Nephron progenitor cell (in vitro differentiated cells): Measurements from ENCODE around the gene SCN3A.

ENCODE experiments used
- DNase-seq: peaks from one replicate; pipeline ENCODE4 v3.0.0; 2021
- H3K27ac Mint-ChIP-seq: 2 replicates; pipeline ENCODE4 v1.8.0; 2021; ENCODE audit warnings: mild to moderate bottlenecking, moderate library complexity, mixed read lengths
- H3K27me3 Mint-ChIP-seq: 2 replicates; pipeline ENCODE4 v1.8.0; 2021; ENCODE audit warnings: mild to moderate bottlenecking, low read depth, mixed read lengths; ENCODE audit not compliant: poor library complexity
- H3K36me3 Mint-ChIP-seq: 2 replicates; pipeline ENCODE4 v1.8.0; 2021; ENCODE audit warnings: low read depth, mixed read lengths
- H3K4me1 Mint-ChIP-seq: 2 replicates; pipeline ENCODE4 v1.8.0; 2021; ENCODE audit warnings: mixed read lengths
- H3K4me3 Mint-ChIP-seq: 2 replicates; pipeline ENCODE4 v1.8.0; 2021; ENCODE audit warnings: mild to moderate bottlenecking, moderate library complexity, mixed read lengths
- H3K9me3 Mint-ChIP-seq: 2 replicates; pipeline ENCODE4 v1.8.0; 2021; ENCODE audit warnings: mild to moderate bottlenecking, moderate library complexity, mixed read lengths
- CTCF ChIP-seq: fragments of 200-600 bp; sonication (generic); IDR thresholded peaks from 2 replicates; pipeline ENCODE4 v1.5.0; 2021; ENCODE audit warnings: antibody characterized with exemption

The SCN3A gene

DNA sequence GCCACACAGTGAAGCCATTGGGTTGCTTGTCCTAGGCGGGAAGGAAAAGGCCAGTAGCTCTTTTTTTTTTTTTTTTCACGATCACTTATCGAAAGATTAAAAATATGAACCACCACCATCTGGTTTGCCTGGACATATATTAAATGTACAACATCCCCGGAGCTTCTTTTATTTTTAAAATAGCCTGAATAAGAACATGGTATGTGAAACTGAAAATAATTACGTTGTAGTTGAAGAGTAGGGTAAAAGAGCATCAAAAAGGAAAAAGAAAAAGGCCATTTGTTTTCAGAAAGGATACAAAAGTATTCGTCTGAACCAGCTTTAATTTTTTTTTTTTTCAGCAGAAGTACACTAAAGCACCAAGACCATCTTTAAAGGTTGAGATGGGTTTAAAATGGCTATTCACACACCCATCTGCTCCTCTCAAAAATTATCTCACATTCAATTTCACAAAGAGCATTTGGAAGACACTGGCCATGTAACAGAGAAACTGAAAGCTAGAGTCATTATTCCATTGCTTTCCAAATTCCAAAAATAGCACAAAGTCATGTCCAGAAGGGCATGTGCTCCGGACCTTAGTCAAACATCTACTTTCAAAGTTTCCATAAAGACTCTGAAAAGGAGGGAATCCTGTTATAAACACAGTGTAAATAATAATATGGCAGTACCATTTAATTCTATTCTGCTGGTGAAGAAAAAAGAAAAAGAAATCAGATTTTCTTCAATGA, 82.9 kb downstream of the SCN3A start:
- H3K4me3 Mint-ChIP-seq: no peak overlapping the region
- no peak for DNase-seq
- no peaks in the 10 kb centered on the region for H3K4me1 Mint-ChIP-seq
- H3K27ac Mint-ChIP-seq: no peak overlapping the region
- H3K36me3 Mint-ChIP-seq: no peaks in the 10 kb centered on the region
- H3K27me3 Mint-ChIP-seq: peaks cover 12% of the 10 kb centered on the region
- TF ChIP-seq CTCF: no peak
- H3K9me3 Mint-ChIP-seq: no peaks in the 10 kb centered on the region

- no peak for DNase-seq
- Mint-ChIP-seq H3K4me1 (peaks cover 15% of the 10 kb centered on the region), H3K27ac (no peak overlapping the region), H3K9me3 (no peaks in the 10 kb centered on the region), H3K27me3 (no peaks in the 10 kb centered on the region), H3K4me3 (no peak overlapping the region), H3K36me3 (no peaks in the 10 kb centered on the region)
- no peak for TF ChIP-seq CTCF
Observed at GRCh38 chr2:165115258-165115657, 88.6 kb downstream of the SCN3A start.

DNA sequence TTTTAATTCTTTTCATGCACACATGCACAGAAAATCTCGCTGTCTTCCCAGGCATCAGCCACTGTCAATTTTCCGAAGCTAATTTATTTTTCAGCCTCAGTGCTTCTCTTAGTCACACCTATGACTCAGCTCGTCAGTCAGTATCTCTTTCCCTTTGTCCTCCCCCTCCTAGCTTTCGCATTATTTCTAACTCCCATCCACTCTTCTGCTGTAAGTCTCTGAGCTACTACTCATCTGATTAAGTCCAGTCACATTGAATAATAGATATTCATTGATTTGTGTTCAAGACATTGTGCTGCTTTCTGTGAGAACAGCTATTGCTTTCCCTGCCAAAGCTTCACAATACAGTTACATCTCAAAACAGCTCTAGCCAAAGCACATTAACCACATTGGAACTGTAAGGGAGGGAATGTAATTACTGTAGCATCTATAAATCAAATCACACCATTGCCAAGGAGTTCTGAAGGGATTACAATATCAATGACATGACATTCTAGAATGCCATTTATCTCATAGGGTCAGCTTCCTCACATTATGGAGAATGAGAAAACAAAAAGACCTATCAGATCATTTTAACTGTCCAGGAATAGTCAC, 89.4 kb downstream of the SCN3A start:
- Mint-ChIP-seq H3K27me3 (no peaks in the 10 kb centered on the region), H3K27ac (peak overlapping the region; percentile 55), H3K36me3 (no peaks in the 10 kb centered on the region), H3K4me3 (no peak overlapping the region), H3K9me3 (no peaks in the 10 kb centered on the region), H3K4me1 (peaks cover 15% of the 10 kb centered on the region)
- TF ChIP-seq CTCF: no peak
- DNase-seq: no peak

DNA sequence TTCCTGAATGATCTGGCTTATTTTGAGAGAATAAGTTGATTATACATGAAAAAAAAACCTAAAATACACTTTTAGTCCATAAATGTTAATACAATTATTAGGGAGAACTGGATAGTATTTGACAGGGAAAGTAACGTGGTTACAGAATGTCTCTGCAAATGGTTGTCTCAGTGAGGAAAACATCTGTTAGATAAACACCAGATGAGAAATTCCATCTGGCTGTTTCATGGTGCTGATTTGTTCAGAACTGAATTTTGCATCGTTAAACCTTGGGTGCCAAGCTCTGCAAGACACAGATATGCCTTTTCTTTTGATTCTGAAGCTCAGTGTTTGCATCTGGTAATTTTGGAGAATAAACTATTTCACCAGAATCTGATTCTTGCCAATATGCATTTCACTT, 90.4 kb downstream of the SCN3A start:
- Mint-ChIP-seq H3K27ac (no peak overlapping the region), H3K9me3 (no peaks in the 10 kb centered on the region), H3K4me3 (no peak overlapping the region), H3K27me3 (peaks cover 3% of the 10 kb centered on the region), H3K4me1 (peaks cover 15% of the 10 kb centered on the region), H3K36me3 (no peaks in the 10 kb centered on the region)
- no peak for DNase-seq
- no peak for TF ChIP-seq CTCF

- DNase-seq: no peak
- Mint-ChIP-seq H3K4me1 (peaks cover 15% of the 10 kb centered on the region), H3K27me3 (peaks cover 3% of the 10 kb centered on the region), H3K36me3 (no peaks in the 10 kb centered on the region), H3K9me3 (no peaks in the 10 kb centered on the region), H3K4me3 (no peak overlapping the region), H3K27ac (no peak overlapping the region)
- TF ChIP-seq CTCF: no peak
Observed at GRCh38 chr2:165112789-165113188, 91.1 kb downstream of the SCN3A start.

DNA sequence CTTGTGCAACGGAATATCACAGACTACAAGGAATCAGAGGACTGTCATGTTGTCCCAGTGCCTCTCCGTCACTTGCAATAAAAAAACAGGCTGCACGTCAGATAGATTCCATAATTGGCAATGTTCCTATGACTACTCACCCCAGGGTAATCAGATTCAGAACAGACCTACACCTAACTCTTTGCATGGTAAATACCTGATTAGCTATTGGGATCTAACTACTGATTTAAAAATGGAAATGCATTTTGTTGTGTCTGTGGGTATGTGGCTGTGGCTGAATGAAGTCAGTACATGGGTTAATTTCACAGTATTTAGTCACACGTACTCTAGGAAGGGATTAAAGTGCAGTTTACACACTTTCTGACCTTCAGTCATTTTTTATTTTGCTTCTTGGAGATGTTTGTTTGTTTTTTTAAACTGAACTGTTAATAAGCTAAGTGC, 91.7 kb downstream of the SCN3A start:
- Mint-ChIP-seq H3K27me3 (peaks cover 3% of the 10 kb centered on the region), H3K36me3 (no peaks in the 10 kb centered on the region), H3K4me3 (no peak overlapping the region), H3K27ac (no peak overlapping the region), H3K4me1 (peaks cover 15% of the 10 kb centered on the region), H3K9me3 (no peaks in the 10 kb centered on the region)
- TF ChIP-seq CTCF: no peak
- no peak for DNase-seq
